ENCODE results near the gene COL23A1. TPM values are rescaled to one million over a fixed set of nuclear protein-coding genes. Genes with fewer than 3 reads are reported as not detected.

The COL23A1 gene
- total RNA-seq, 1 donor from 2014 or later: 0.12 TPM

DNA sequence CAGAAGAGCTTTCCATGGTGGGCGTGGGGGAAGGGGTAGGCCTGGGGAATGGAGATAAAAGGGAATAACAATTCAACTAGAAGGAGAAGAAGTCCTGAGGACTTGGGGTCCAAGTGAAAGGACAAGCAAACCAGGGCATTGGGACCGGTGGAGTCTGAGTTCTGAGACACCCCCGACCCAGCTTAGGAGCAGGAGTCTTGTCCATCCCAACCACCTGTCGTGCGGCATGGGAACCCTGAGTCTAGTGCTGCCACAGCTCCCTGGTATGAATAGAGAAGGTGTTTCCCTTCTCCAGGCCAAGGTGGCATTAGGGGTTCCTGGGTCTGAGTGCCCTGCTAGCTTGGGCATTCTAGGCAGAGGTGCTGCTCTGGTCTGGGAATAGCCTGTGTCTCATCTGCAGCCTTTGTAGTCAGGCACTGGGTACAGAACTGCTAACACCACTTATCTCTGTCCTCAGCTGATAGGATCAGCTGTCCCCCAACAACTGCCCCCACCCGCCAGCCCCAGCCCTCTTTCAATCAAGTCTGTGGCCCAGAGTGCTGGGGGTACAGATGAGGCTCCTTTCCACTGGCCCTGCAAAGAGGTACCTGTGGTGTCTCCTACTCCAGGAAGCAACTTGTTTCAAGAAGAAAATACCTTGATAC lies 375.9 kb downstream of the COL23A1 start:
- Mint-ChIP-seq H3K9me3 (ENCODE audit: low read depth) (no peaks in the 10 kb centered on the region), H3K27me3 (ENCODE audit: low read depth) (no peaks in the 10 kb centered on the region), H3K27ac (ENCODE audit: unreplicated experiment) (peak overlapping the region; percentile 20), H3K4me3 (ENCODE audit: unreplicated experiment) (no peak overlapping the region), H3K4me1 (ENCODE audit: low read depth) (peaks cover 7% of the 10 kb centered on the region), H3K36me3 (ENCODE audit: low read depth) (peaks cover 25% of the 10 kb centered on the region)
- peak; percentile 43 for DNase-seq (ENCODE audit: low spot score)
- TF ChIP-seq, protein P1, sequence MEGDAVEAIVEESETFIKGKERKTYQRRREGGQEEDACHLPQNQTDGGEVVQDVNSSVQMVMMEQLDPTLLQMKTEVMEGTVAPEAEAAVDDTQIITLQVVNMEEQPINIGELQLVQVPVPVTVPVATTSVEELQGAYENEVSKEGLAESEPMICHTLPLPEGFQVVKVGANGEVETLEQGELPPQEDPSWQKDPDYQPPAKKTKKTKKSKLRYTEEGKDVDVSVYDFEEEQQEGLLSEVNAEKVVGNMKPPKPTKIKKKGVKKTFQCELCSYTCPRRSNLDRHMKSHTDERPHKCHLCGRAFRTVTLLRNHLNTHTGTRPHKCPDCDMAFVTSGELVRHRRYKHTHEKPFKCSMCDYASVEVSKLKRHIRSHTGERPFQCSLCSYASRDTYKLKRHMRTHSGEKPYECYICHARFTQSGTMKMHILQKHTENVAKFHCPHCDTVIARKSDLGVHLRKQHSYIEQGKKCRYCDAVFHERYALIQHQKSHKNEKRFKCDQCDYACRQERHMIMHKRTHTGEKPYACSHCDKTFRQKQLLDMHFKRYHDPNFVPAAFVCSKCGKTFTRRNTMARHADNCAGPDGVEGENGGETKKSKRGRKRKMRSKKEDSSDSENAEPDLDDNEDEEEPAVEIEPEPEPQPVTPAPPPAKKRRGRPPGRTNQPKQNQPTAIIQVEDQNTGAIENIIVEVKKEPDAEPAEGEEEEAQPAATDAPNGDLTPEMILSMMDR (IDR thresholded peaks at IDR 0.05): no peak

DNA sequence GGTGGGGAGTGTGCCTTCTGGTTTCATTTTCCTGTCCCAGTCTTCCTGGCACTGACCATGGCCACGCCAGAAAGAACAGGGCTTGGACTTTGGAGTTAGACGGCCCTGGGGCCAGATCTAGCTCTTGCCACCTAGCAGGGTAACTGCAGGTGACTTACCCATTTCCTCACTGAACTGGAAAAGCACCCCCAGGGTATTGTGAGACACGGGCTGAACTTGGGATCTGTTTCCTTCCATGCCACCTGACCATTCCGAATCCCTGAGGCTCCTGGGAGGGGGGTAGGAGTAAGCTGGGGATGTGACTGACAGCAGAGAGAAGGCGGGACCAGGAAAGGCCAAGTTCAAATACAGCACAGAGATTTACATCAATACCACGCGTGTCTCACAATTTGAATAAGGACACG lies 376.4 kb downstream of the COL23A1 start:
- H3K36me3 Mint-ChIP-seq (ENCODE audit: low read depth): peaks cover 27% of the 10 kb centered on the region
- H3K27me3 Mint-ChIP-seq (ENCODE audit: low read depth): no peaks in the 10 kb centered on the region
- DNase-seq (ENCODE audit: low spot score): peak; percentile 42
- TF ChIP-seq, protein P1 (IDR thresholded peaks at IDR 0.05): no peak
- no peak overlapping the region for H3K4me3 Mint-ChIP-seq (ENCODE audit: unreplicated experiment)
- H3K27ac Mint-ChIP-seq (ENCODE audit: unreplicated experiment): peak overlapping the region; percentile 79
- H3K9me3 Mint-ChIP-seq (ENCODE audit: low read depth): no peaks in the 10 kb centered on the region
- peaks cover 6% of the 10 kb centered on the region for H3K4me1 Mint-ChIP-seq (ENCODE audit: low read depth)

DNA sequence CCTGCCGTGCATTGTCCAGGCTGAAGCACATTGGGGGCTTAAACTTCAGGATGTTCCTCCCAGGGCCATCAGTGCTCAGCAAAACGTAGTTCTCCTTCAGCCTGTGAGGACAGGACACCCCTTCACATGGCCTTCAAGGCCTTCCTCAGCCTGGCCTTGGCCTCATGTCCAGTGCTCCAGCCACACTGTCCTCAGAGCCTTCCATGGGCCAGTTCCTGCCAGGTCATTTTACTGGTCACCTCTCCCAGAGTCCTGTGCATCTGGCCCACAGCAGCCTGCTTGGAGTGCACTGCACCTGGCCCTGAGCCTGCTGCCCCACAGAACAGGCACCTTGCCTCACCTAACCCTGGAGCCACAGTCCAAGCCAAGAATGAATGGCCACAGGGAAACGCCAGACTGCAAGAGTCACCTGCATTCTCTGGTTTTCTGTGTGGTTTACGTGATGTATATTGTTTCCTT lies 377.2 kb downstream of the COL23A1 start:
- Mint-ChIP-seq H3K27me3 (ENCODE audit: low read depth) (no peaks in the 10 kb centered on the region), H3K27ac (ENCODE audit: unreplicated experiment) (no peak overlapping the region), H3K4me1 (ENCODE audit: low read depth) (peaks cover 2% of the 10 kb centered on the region), H3K4me3 (ENCODE audit: unreplicated experiment) (no peak overlapping the region), H3K9me3 (ENCODE audit: low read depth) (no peaks in the 10 kb centered on the region), H3K36me3 (ENCODE audit: low read depth) (peaks cover 29% of the 10 kb centered on the region)
- TF ChIP-seq, protein P1 (IDR thresholded peaks at IDR 0.05): no peak
- DNase-seq (ENCODE audit: low spot score): peak; percentile 54

DNA sequence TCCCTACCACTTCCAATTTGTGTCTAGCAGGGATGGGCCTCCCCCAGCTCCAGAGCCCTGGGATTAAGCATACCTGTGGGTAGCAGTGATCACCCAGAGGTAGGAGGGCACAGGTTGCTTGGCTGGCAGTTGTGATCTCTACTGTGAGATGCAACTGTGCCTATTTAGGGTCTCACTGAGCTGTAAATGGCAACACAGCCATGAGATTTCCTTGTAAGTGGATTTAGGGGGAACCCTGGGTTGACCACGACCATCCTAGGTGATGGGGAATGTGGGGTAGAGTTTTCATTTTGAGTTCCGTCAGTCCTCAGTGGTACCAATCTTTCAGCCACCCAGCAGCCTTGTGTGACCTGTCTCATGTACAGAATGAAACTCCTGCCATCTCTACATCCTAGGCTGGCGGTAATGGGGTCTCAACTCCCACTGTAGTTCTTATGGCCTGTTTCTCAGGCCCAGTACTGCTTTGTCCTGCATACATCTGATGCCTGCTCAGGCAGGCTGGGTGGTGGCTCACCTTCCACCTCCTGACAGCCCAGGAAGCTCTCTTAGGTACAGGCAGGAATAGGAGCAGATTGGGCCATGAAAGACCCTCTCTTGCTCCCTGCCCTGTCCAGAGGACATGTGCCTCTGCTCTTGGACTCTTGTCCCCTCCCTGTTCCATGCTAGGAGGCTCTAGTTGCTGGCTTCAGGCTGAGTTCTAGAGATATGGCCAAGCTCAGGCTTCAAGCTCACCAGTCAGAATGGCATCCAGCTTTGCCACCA lies 377.8 kb downstream of the COL23A1 start:
- H3K27ac Mint-ChIP-seq (ENCODE audit: unreplicated experiment): no peak overlapping the region
- H3K4me1 Mint-ChIP-seq (ENCODE audit: low read depth): peaks cover 8% of the 10 kb centered on the region
- DNase-seq (ENCODE audit: low spot score): peak; percentile 25
- H3K27me3 Mint-ChIP-seq (ENCODE audit: low read depth): no peaks in the 10 kb centered on the region
- peaks cover 35% of the 10 kb centered on the region for H3K36me3 Mint-ChIP-seq (ENCODE audit: low read depth)
- TF ChIP-seq, protein P1 (IDR thresholded peaks at IDR 0.05): no peak
- no peaks in the 10 kb centered on the region for H3K9me3 Mint-ChIP-seq (ENCODE audit: low read depth)
- H3K4me3 Mint-ChIP-seq (ENCODE audit: unreplicated experiment): no peak overlapping the region

DNA sequence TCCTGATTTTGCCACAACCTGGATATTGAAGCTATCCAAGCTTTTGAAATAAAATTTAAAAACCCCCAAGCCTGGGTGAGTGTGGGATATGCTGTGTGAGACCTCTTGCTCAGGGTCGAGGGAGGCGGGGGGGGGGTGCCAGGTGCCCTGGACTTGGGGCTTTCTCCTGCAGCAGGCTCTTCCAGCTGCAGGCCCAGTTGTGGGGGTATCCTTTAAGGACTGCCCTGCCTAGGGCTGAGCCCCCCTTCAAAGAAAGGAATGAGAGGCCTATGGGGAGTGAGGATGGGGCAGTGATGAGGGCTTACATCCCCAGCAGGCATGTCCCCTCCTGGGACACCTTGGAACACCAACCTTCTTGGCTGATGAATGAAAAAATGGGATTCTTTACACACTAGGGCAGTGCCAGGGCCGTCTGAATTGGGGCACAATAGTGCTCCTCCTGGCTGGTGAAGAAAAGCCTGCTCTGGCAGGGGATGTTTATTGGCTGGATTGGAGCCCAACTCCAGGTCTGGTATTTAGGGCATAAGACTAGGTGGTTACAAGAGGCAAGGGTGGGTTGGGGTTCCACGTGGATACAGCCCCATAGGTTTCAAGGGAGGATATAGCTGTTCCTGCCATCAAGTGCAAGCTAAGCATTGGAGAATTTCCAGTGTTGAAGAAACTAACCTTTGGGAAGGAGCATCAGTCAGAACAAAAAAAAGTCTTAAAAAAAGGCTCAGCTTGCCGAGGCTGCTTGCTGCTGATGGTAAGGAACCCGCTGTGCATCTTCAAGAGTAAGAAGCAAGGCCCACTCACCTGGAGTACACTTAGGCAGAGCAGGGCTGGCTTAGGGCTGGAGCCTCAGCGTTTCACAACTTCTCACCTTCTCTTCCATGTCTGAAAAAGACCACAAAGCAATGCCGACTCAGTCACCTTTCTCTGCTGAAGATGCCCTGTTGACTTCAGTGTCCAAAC lies 378.8 kb downstream of the COL23A1 start:
- peak overlapping the region; percentile 54 for H3K27ac Mint-ChIP-seq (ENCODE audit: unreplicated experiment)
- H3K4me3 Mint-ChIP-seq (ENCODE audit: unreplicated experiment): no peak overlapping the region
- peak; percentile 28 for DNase-seq (ENCODE audit: low spot score)
- peaks cover 19% of the 10 kb centered on the region for H3K4me1 Mint-ChIP-seq (ENCODE audit: low read depth)
- H3K27me3 Mint-ChIP-seq (ENCODE audit: low read depth): no peaks in the 10 kb centered on the region
- H3K36me3 Mint-ChIP-seq (ENCODE audit: low read depth): peaks cover 39% of the 10 kb centered on the region
- TF ChIP-seq, protein P1 (IDR thresholded peaks at IDR 0.05): no peak
- no peaks in the 10 kb centered on the region for H3K9me3 Mint-ChIP-seq (ENCODE audit: low read depth)

All from chondrocyte (in vitro differentiated cells).